ENCODE data around the gene PCDHGA2.

GRCh38 chr5:141313711-141314110 is 24.8 kb upstream of the PCDHGA2 start:
- TF ChIP-seq EZH2 (IDR thresholded peaks at IDR 0.05; ENCODE audit: insufficient read depth, poor library complexity, severe bottlenecking) (no peak), EZH2phosphoT487 (IDR thresholded peaks at IDR 0.05; ENCODE audit: insufficient read depth, low read depth) (no peak)

Measured in GM23248 (cell line).